Measurements from ENCODE around the gene LIN7A. TPM values are rescaled to one million over a fixed set of nuclear protein-coding genes. Genes with fewer than 3 reads are reported as not detected.

The LIN7A gene
- total and polyA plus RNA-seq, 8 donors = 0.12 to 1.5 (median 0.64) TPM

DNA sequence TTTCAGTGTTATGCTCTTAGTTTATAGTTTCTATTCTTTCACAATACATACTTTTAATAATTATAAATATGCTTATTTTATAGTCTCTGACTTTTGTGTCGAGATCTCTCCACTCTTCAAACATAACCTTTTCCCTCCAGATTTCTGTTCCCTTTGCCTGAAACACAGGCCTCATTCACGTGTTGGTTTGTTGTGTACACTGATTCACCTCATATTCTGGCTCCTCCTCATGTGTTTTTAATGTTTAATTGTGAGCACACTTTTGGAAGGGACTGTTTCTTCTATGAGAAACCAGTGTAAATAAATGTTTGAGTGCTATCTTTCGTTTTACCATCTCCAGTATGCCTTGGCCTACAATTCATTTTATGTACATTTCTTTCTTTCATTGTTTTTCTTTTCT lies 20.1 kb downstream of the LIN7A start:
- Histone ChIP-seq H3K4me1 (no peaks in the 10 kb centered on the region), H3K4me3 (no peak overlapping the region), H3K27ac (no peak overlapping the region), H3K27me3 (no peaks in the 10 kb centered on the region), H3K36me3 (no peaks in the 10 kb centered on the region), H3K9me3 (no peaks in the 10 kb centered on the region)
- no peak for ATAC-seq
- intact Hi-C loops (cut with DNase I) = no loop called here
- no peak for DNase-seq
- WGBS, 2 donors = 63 to 73% methylated on average over 3 of the region's 3 CpGs
- TF ChIP-seq, protein P1, sequence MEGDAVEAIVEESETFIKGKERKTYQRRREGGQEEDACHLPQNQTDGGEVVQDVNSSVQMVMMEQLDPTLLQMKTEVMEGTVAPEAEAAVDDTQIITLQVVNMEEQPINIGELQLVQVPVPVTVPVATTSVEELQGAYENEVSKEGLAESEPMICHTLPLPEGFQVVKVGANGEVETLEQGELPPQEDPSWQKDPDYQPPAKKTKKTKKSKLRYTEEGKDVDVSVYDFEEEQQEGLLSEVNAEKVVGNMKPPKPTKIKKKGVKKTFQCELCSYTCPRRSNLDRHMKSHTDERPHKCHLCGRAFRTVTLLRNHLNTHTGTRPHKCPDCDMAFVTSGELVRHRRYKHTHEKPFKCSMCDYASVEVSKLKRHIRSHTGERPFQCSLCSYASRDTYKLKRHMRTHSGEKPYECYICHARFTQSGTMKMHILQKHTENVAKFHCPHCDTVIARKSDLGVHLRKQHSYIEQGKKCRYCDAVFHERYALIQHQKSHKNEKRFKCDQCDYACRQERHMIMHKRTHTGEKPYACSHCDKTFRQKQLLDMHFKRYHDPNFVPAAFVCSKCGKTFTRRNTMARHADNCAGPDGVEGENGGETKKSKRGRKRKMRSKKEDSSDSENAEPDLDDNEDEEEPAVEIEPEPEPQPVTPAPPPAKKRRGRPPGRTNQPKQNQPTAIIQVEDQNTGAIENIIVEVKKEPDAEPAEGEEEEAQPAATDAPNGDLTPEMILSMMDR (IDR thresholded peaks at IDR 0.05) = no peak
- no peak for FAIRE-seq

DNA sequence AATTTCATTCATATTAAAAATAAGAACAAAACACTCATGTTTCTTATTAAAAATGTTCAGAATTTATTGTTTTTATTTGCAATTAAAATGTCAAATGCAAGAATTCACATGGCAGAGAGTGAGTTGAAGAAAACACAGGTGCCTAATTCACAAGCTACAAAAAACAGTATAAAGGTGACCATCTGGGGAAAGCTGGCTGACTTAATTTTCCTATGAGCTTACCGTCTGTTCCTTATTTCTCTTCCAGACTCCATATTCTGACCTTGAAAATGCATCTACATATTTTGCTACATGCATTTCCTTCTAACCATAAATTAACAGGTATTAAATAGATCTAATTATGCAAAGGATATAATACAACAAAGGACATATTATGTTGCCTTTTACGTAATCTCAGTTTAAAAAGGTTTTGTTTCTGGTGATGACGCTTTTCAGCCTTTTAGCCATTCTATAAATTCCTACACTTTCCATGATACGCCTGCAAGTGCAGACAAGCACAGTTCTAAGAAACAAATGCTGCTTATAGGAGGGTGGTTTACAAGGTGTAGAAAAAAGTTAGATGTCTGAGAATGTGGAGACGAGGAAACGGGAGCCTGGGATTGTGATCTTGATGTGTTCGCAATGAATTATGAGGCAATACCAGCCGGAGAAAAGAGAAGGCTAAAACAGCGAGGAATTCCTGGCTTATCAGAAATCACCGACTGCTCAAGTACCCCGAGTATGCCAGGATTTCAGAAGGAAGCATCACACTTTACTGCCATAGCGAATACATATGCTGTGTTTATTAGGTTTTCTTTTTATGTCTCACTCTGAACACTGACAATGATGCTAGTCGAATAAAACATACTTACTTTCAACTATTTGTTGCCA lies 24.6 kb downstream of the LIN7A start:
- TF ChIP-seq, protein P1 (IDR thresholded peaks at IDR 0.05) = no peak
- FAIRE-seq (no peak), ATAC-seq (no peak), DNase-seq (no peak)
- Histone ChIP-seq H3K4me1 (no peaks in the 10 kb centered on the region), H3K4me3 (no peak overlapping the region), H3K9me3 (no peaks in the 10 kb centered on the region), H3K27ac (no peak overlapping the region), H3K27me3 (no peaks in the 10 kb centered on the region), H3K36me3 (no peaks in the 10 kb centered on the region)
- intact Hi-C loops (cut with DNase I) = no loop called here
- WGBS, 2 donors = 63 to 75% methylated on average over 13 of the region's 13 CpGs

DNA sequence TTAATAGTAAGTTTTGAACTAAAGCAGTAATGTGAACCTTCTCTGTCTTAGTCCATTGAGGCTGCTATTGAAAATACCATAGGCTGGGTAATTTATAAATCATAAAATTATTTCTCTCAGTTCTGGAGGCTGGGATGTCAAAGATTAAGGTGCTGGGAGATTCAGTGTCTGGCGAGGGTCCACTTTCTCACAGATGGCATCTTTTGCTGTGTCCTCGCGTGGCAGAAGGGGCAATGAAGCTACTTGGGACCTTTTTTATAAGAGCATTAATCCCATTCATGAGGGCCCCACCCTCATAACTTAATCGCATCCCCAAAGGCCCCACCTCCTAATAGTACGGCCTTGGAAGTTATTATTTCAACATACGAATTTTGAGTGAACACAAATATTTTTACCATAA lies 28.4 kb downstream of the LIN7A start:
- WGBS, 2 donors = 77 to 86% methylated on average over 6 of the region's 6 CpGs
- no peak for DNase-seq
- intact Hi-C loops (cut with DNase I) = no loop called here
- no peaks in the 10 kb centered on the region for H3K9me3 ChIP-seq
- H3K4me3 ChIP-seq = no peak overlapping the region
- TF ChIP-seq, protein P1 (IDR thresholded peaks at IDR 0.05) = no peak
- no peaks in the 10 kb centered on the region for H3K36me3 ChIP-seq
- H3K27ac ChIP-seq = no peak overlapping the region
- no peak for ATAC-seq
- FAIRE-seq = no peak
- no peaks in the 10 kb centered on the region for H3K4me1 ChIP-seq
- H3K27me3 ChIP-seq = no peaks in the 10 kb centered on the region

DNA sequence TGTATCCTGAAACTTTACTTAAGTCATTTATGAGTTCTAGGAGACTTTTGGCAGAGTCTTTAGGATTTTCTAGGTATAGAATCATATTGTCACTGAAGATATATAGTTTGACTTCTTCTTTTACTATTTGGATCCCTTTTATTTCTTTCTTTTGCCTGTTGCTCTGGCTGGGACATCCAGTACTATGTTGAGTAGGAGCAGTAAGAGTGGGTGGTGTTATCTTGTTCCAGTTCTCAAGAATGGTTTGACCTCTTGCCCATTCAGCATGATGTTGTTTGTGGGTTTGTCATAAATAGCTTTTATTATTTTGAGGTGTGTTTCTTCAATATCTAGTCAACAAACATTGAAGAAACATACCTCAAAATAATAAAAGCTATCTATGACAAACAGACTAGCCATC lies 35.0 kb downstream of the LIN7A start:
- no peak for ATAC-seq
- Histone ChIP-seq H3K9me3 (no peaks in the 10 kb centered on the region), H3K27ac (no peak overlapping the region), H3K4me3 (no peak overlapping the region), H3K27me3 (no peaks in the 10 kb centered on the region), H3K4me1 (no peaks in the 10 kb centered on the region), H3K36me3 (no peaks in the 10 kb centered on the region)
- TF ChIP-seq, protein P1 (IDR thresholded peaks at IDR 0.05) = no peak
- intact Hi-C loops (cut with DNase I) = no loop called here
- no peak for FAIRE-seq
- no peak for DNase-seq

DNA sequence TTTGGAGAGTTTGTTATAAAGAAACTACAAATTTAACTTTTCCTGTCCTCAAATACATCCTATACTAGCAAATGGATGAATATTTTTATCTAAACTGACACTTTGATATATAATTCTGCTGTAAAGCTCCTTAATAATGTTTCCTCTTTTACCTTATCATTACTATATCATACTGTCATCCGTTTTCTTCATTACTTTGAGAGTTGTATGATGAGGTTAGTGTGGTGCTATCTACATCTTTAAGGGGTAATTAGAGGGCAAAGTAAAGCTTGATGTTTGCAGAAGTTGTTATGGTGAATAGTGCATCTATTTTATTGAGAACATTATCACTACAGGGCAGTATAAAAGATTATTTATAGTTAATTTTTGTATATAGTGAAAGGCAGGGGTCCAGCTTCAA lies 36.1 kb downstream of the LIN7A start:
- Histone ChIP-seq H3K4me3 (no peak overlapping the region), H3K4me1 (no peaks in the 10 kb centered on the region), H3K9me3 (no peaks in the 10 kb centered on the region), H3K36me3 (no peaks in the 10 kb centered on the region), H3K27ac (no peak overlapping the region), H3K27me3 (no peaks in the 10 kb centered on the region)
- FAIRE-seq = no peak
- no peak for ATAC-seq
- TF ChIP-seq, protein P1 (IDR thresholded peaks at IDR 0.05) = no peak
- DNase-seq = no peak
- WGBS, 2 donors = 24 to 27% methylated on average over 1 of the region's 1 CpG
- intact Hi-C loops (cut with DNase I) = no loop called here
